GM18861 (cell line): ENCODE results near the gene TMEM123.
A peak's percentile ranks its signal among the peaks of the same experiment; 100 is the strongest.

Source experiments
- ATAC-seq: cut with Tn5 transposase; IDR thresholded peaks from one replicate; pipeline ENCODE4 v1.9.1; 2021; ENCODE audit not compliant: unreplicated experiment

The TMEM123 gene

GRCh38 chr11:102452461-102453301 is at the start of gene TMEM123:
TMEM123 (minus strand) TSS chr11:102452765; CDS start chr11:102452623, 142 bp downstream.
- ATAC-seq: peak; percentile 23

GRCh38 chr11:102500829-102501228 is 48.3 kb upstream of the TMEM123 start:
- no peak for ATAC-seq

- ATAC-seq: no peak
These were observed 47.4 kb upstream of the TMEM123 start for GRCh38 chr11:102499931-102500330.

- no peak for ATAC-seq
These were observed 46.6 kb upstream of the TMEM123 start for GRCh38 chr11:102499151-102499550.

- ATAC-seq: no peak
These were observed 44.5 kb upstream of the TMEM123 start for GRCh38 chr11:102497061-102497460.

GRCh38 chr11:102495161-102496042 is 42.8 kb upstream of the TMEM123 start:
- ATAC-seq: peak; percentile 87

GRCh38 chr11:102494216-102494615 is 41.7 kb upstream of the TMEM123 start:
- no peak for ATAC-seq

- no peak for ATAC-seq
These were observed 41.0 kb upstream of the TMEM123 start for GRCh38 chr11:102493524-102493923.

GRCh38 chr11:102491969-102492368 is 39.4 kb upstream of the TMEM123 start:
- ATAC-seq: no peak

GRCh38 chr11:102489186-102490145 is 36.9 kb upstream of the TMEM123 start:
- no peak for ATAC-seq

GRCh38 chr11:102488208-102488607 is 35.6 kb upstream of the TMEM123 start:
- ATAC-seq: no peak

- no peak for ATAC-seq
These were observed 34.6 kb upstream of the TMEM123 start for GRCh38 chr11:102487214-102487613.

- no peak for ATAC-seq
These were observed 34.0 kb upstream of the TMEM123 start for GRCh38 chr11:102486584-102486983.

GRCh38 chr11:102485095-102485722 is 32.6 kb upstream of the TMEM123 start:
- no peak for ATAC-seq

GRCh38 chr11:102482433-102482832 is 29.9 kb upstream of the TMEM123 start:
- ATAC-seq: no peak

GRCh38 chr11:102479733-102480132 is 27.2 kb upstream of the TMEM123 start:
- no peak for ATAC-seq

- ATAC-seq: no peak
These were observed 26.2 kb upstream of the TMEM123 start for GRCh38 chr11:102478673-102479299.

- ATAC-seq: peak; percentile 31
These were observed 24.2 kb upstream of the TMEM123 start for GRCh38 chr11:102476812-102477211.

- no peak for ATAC-seq
These were observed 23.5 kb upstream of the TMEM123 start for GRCh38 chr11:102476069-102476468.

- ATAC-seq: no peak
These were observed 21.0 kb upstream of the TMEM123 start for GRCh38 chr11:102473543-102473942.
